HEK293 (cell line): ENCODE results near the gene LRP10.
A peak's percentile ranks its signal among the peaks of the same experiment; 100 is the strongest.

Experiments
- GLIS1 ChIP-seq: fragments of 450-650 bp; formaldehyde crosslinking; IDR thresholded peaks from 2 replicates; pipeline ENCODE4 v1.5.1; 2016; ENCODE audit warnings: missing biosample characterization, missing genetic modification characterization
- IKZF3 ChIP-seq: fragments of 450-650 bp; IDR thresholded peaks from 2 replicates; pipeline ENCODE4 v1.5.0; 2018; ENCODE audit warnings: missing biosample characterization, mild to moderate bottlenecking, missing genetic modification characterization, moderate library complexity
- KLF9 ChIP-seq: fragments of 450-650 bp; formaldehyde crosslinking; IDR thresholded peaks from 2 replicates; pipeline ENCODE4 v1.5.1; 2016; ENCODE audit warnings: missing biosample characterization, missing genetic modification characterization, low read depth
- MEIS1 ChIP-seq: sonication (generic); formaldehyde crosslinking; IDR thresholded peaks from 2 replicates; pipeline ENCODE4 v1.8.1; 2022; ENCODE audit warnings: missing genetic modification reagents, mild to moderate bottlenecking, borderline replicate concordance
- MZF1 ChIP-seq: fragments of 450-650 bp; formaldehyde crosslinking; IDR thresholded peaks from 2 replicates; pipeline ENCODE4 v1.5.1; 2017; ENCODE audit warnings: missing biosample characterization, missing genetic modification characterization, borderline replicate concordance
- PRDM1 ChIP-seq: fragments of 450-650 bp; formaldehyde crosslinking; IDR thresholded peaks from 2 replicates; pipeline ENCODE4; 2016; ENCODE audit warnings: missing biosample characterization, missing genetic modification characterization
- RBAK ChIP-seq: fragments of 450-650 bp; formaldehyde crosslinking; IDR thresholded peaks from 2 replicates; pipeline ENCODE4 v1.5.1; 2016; ENCODE audit warnings: missing biosample characterization, missing genetic modification characterization
- SCRT2 ChIP-seq: fragments of 450-650 bp; formaldehyde crosslinking; IDR thresholded peaks from 2 replicates; pipeline ENCODE4 v1.5.1; 2016; ENCODE audit warnings: missing biosample characterization, missing genetic modification characterization
- SP3 ChIP-seq: fragments of 450-650 bp; formaldehyde crosslinking; IDR thresholded peaks from 2 replicates; pipeline ENCODE4 v1.5.1; 2016; ENCODE audit warnings: missing biosample characterization, missing genetic modification characterization
- YY2 ChIP-seq: fragments of 450-650 bp; formaldehyde crosslinking; IDR thresholded peaks from 2 replicates; pipeline ENCODE4 v1.5.1; 2016; ENCODE audit warnings: missing biosample characterization, missing genetic modification characterization
- ZBTB7A ChIP-seq: fragments of 450-650 bp; formaldehyde crosslinking; IDR thresholded peaks from 2 replicates; pipeline ENCODE4 v1.5.1; 2016; ENCODE audit warnings: low read depth, missing biosample characterization, missing genetic modification characterization
- ZFHX2 ChIP-seq: fragments of 450-650 bp; formaldehyde crosslinking; conservative IDR thresholded peaks from 2 replicates; pipeline ENCODE4 v1.5.1; 2016; ENCODE audit warnings: missing biosample characterization, missing genetic modification characterization
- ZFP69B ChIP-seq: fragments of 450-650 bp; formaldehyde crosslinking; IDR thresholded peaks from 2 replicates; pipeline ENCODE4 v1.5.1; 2016; ENCODE audit warnings: missing biosample characterization, missing genetic modification characterization
- ZNF121 ChIP-seq: fragments of 450-650 bp; formaldehyde crosslinking; IDR thresholded peaks from 2 replicates; pipeline ENCODE4 v1.5.1; 2016; ENCODE audit warnings: missing biosample characterization, missing genetic modification characterization
- ZNF146 ChIP-seq: fragments of 450-650 bp; formaldehyde crosslinking; IDR thresholded peaks from 2 replicates; pipeline ENCODE4 v1.5.1; 2016; ENCODE audit warnings: missing biosample characterization, missing genetic modification characterization
- ZNF175 ChIP-seq: fragments of 450-650 bp; formaldehyde crosslinking; IDR thresholded peaks from 2 replicates; pipeline ENCODE4 v1.5.1; 2016; ENCODE audit warnings: missing biosample characterization, missing genetic modification characterization
- ZNF184 ChIP-seq: fragments of 450-650 bp; IDR thresholded peaks from 2 replicates; pipeline ENCODE4 v1.5.1; 2018; ENCODE audit warnings: missing biosample characterization, mild to moderate bottlenecking, missing genetic modification characterization
- ZNF202 ChIP-seq: fragments of 450-650 bp; formaldehyde crosslinking; IDR thresholded peaks from 2 replicates; pipeline ENCODE4 v1.5.1; 2016; ENCODE audit warnings: missing biosample characterization, missing genetic modification characterization, borderline replicate concordance
- ZNF214 ChIP-seq: fragments of 450-650 bp; formaldehyde crosslinking; IDR thresholded peaks from 2 replicates; pipeline ENCODE4 v1.5.1; 2017; ENCODE audit warnings: missing biosample characterization, mild to moderate bottlenecking, missing genetic modification characterization, borderline replicate concordance
- ZNF221 ChIP-seq: fragments of 450-650 bp; formaldehyde crosslinking; IDR thresholded peaks from 2 replicates; pipeline ENCODE4 v1.5.1; 2017; ENCODE audit warnings: missing biosample characterization, missing genetic modification characterization, borderline replicate concordance
- ZNF404 ChIP-seq: fragments of 450-650 bp; formaldehyde crosslinking; IDR thresholded peaks from 2 replicates; pipeline ENCODE4 v1.5.1; 2017; ENCODE audit warnings: missing biosample characterization, missing genetic modification characterization
- ZNF416 ChIP-seq: fragments of 450-650 bp; formaldehyde crosslinking; IDR thresholded peaks from 2 replicates; pipeline ENCODE4 v1.5.1; 2016; ENCODE audit warnings: missing biosample characterization, missing genetic modification characterization
- ZNF426 ChIP-seq: fragments of 450-650 bp; formaldehyde crosslinking; IDR thresholded peaks from 2 replicates; pipeline ENCODE4 v1.5.1; 2017; ENCODE audit warnings: missing biosample characterization, missing genetic modification characterization, mild to moderate bottlenecking, inconsistent platforms, moderate library complexity
- ZNF510 ChIP-seq: fragments of 450-650 bp; formaldehyde crosslinking; IDR thresholded peaks from 2 replicates; pipeline ENCODE4 v1.5.1; 2018; ENCODE audit warnings: mild to moderate bottlenecking, missing genetic modification characterization, missing biosample characterization; ENCODE audit not compliant: insufficient replicate concordance
- ZNF555 ChIP-seq: fragments of 450-650 bp; formaldehyde crosslinking; conservative IDR thresholded peaks from 2 replicates; pipeline ENCODE4 v1.5.1; 2017; ENCODE audit warnings: missing biosample characterization, mild to moderate bottlenecking, missing genetic modification characterization, inconsistent platforms
- ZNF585B ChIP-seq: fragments of 450-650 bp; formaldehyde crosslinking; IDR thresholded peaks from 2 replicates; pipeline ENCODE4 v1.5.1; 2016; ENCODE audit warnings: missing biosample characterization, missing genetic modification characterization
- ZNF596 ChIP-seq: fragments of 450-650 bp; IDR thresholded peaks from 2 replicates; pipeline ENCODE4 v1.5.0; 2018; ENCODE audit warnings: missing biosample characterization, mild to moderate bottlenecking, missing genetic modification characterization, moderate library complexity
- ZNF610 ChIP-seq: fragments of 450-650 bp; formaldehyde crosslinking; IDR thresholded peaks from 2 replicates; pipeline ENCODE4 v1.5.1; 2016; ENCODE audit warnings: missing biosample characterization, missing genetic modification characterization, borderline replicate concordance
- ZNF621 ChIP-seq: fragments of 450-650 bp; formaldehyde crosslinking; IDR thresholded peaks from 2 replicates; pipeline ENCODE4 v1.5.1; 2017; ENCODE audit warnings: missing biosample characterization, missing genetic modification characterization
- ZNF658 ChIP-seq: fragments of 450-650 bp; formaldehyde crosslinking; IDR thresholded peaks from 2 replicates; pipeline ENCODE4; 2016; ENCODE audit warnings: missing biosample characterization, missing genetic modification characterization
- ZNF670 ChIP-seq: fragments of 450-650 bp; formaldehyde crosslinking; IDR thresholded peaks from 2 replicates; pipeline ENCODE4 v1.5.1; 2016; ENCODE audit warnings: missing biosample characterization, missing genetic modification characterization, low read depth
- ZNF707 ChIP-seq: fragments of 450-650 bp; formaldehyde crosslinking; IDR thresholded peaks from 2 replicates; pipeline ENCODE4 v1.5.1; 2016; ENCODE audit warnings: missing biosample characterization, missing genetic modification characterization
- ZNF777 ChIP-seq: fragments of 450-650 bp; formaldehyde crosslinking; IDR thresholded peaks from 2 replicates; pipeline ENCODE4 v1.5.1; 2017; ENCODE audit warnings: missing biosample characterization, missing genetic modification characterization, borderline replicate concordance
- TF ChIP-seq, protein P1 (sequence below): fragments of 450-650 bp; formaldehyde crosslinking; IDR thresholded peaks from 2 replicates; pipeline ENCODE4 v1.5.1; 2016; ENCODE audit warnings: missing biosample characterization, missing genetic modification characterization
- TF ChIP-seq, protein P2 (sequence below): fragments of 450-650 bp; formaldehyde crosslinking; IDR thresholded peaks from 2 replicates; pipeline ENCODE4 v1.5.1; 2016; ENCODE audit warnings: missing biosample characterization, missing genetic modification characterization, borderline replicate concordance

The LRP10 gene

DNA sequence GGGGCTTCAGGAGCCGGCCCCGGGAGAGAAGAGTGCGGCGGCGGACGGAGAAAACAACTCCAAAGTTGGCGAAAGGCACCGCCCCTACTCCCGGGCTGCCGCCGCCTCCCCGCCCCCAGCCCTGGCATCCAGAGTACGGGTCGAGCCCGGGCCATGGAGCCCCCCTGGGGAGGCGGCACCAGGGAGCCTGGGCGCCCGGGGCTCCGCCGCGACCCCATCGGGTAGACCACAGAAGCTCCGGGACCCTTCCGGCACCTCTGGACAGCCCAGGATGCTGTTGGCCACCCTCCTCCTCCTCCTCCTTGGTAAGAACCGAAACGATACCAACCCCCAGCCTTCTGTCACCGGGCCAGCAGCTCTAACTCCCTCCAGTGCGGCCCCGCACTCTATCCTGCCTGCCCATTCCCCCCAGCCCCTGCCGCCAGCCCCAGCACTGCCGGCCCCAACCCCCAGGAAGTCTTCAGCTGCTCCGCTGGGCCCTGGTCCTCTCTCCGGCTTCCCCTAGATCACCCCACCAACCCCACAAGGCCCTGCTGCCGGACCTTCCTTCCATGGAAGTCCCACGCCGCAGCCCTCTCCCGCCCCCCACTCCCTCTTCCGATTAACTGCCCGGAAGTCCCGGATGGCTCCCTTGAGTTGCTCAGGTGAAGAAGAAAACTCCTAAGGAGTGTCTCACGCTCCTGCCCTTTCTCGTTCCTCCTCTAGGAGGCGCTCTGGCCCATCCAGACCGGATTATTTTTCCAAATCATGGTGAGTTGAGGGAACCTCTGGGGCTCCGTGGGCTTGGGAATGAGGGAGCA, 693 bp downstream of the LRP10 start (continued):
- TF ChIP-seq PRDM1 (tag by site-specific recombination) (no peak), ZNF184 (tag by site-specific recombination) (no peak), KLF9 (tag by site-specific recombination) (no peak), MEIS1 (CRISPR knock-in tag) (no peak), YY2 (tag by site-specific recombination) (no peak), ZNF707 (tag by site-specific recombination) (no peak), ZNF202 (tag by site-specific recombination) (no peak), ZFHX2 (tag by site-specific recombination) (0 out of 2 replicates have a peak, but pooled peaks have one; percentile 9), ZNF585B (tag by site-specific recombination) (no peak), SP3 (tag by site-specific recombination) (no peak), ZNF214 (no peak), MZF1 (no peak), ZNF555 (tag by site-specific recombination) (no peak), ZNF426 (tag by site-specific recombination) (no peak), ZNF596 (tag by site-specific recombination) (no peak), ZNF404 (no peak), IKZF3 (tag by site-specific recombination) (peak; percentile 98), ZNF621 (tag by site-specific recombination) (no peak), ZNF146 (tag by site-specific recombination) (no peak), ZNF670 (no peak), ZNF416 (no peak), ZBTB7A (no peak), RBAK (tag by site-specific recombination) (no peak), ZNF175 (tag by site-specific recombination) (no peak), ZNF658 (tag by site-specific recombination) (no peak), ZNF121 (tag by site-specific recombination) (no peak), SCRT2 (no peak), ZNF510 (no peak), ZNF777 (tag by site-specific recombination) (no peak), GLIS1 (tag by site-specific recombination) (peak; percentile 36), ZNF610 (tag by site-specific recombination) (no peak), ZFP69B (tag by site-specific recombination) (0 out of 2 replicates have a peak, but pooled peaks have one; percentile 16), ZNF221 (tag by site-specific recombination) (no peak)
- TF ChIP-seq, protein P1, sequence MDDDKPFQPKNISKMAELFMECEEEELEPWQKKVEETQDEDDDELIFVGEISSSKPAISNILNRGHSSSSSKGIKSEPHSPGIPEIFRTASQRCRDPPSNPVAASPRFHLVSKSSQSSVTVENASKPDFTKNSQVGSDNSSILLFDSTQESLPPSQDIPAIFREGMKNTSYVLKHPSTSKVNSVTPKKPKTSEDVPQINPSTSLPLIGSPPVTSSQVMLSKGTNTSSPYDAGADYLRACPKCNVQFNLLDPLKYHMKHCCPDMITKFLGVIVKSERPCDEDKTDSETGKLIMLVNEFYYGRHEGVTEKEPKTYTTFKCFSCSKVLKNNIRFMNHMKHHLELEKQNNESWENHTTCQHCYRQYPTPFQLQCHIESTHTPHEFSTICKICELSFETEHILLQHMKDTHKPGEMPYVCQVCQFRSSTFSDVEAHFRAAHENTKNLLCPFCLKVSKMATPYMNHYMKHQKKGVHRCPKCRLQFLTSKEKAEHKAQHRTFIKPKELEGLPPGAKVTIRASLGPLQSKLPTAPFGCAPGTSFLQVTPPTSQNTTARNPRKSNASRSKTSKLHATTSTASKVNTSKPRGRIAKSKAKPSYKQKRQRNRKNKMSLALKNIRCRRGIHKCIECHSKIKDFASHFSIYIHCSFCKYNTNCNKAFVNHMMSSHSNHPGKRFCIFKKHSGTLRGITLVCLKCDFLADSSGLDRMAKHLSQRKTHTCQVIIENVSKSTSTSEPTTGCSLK: no peak
- TF ChIP-seq, protein P2, sequence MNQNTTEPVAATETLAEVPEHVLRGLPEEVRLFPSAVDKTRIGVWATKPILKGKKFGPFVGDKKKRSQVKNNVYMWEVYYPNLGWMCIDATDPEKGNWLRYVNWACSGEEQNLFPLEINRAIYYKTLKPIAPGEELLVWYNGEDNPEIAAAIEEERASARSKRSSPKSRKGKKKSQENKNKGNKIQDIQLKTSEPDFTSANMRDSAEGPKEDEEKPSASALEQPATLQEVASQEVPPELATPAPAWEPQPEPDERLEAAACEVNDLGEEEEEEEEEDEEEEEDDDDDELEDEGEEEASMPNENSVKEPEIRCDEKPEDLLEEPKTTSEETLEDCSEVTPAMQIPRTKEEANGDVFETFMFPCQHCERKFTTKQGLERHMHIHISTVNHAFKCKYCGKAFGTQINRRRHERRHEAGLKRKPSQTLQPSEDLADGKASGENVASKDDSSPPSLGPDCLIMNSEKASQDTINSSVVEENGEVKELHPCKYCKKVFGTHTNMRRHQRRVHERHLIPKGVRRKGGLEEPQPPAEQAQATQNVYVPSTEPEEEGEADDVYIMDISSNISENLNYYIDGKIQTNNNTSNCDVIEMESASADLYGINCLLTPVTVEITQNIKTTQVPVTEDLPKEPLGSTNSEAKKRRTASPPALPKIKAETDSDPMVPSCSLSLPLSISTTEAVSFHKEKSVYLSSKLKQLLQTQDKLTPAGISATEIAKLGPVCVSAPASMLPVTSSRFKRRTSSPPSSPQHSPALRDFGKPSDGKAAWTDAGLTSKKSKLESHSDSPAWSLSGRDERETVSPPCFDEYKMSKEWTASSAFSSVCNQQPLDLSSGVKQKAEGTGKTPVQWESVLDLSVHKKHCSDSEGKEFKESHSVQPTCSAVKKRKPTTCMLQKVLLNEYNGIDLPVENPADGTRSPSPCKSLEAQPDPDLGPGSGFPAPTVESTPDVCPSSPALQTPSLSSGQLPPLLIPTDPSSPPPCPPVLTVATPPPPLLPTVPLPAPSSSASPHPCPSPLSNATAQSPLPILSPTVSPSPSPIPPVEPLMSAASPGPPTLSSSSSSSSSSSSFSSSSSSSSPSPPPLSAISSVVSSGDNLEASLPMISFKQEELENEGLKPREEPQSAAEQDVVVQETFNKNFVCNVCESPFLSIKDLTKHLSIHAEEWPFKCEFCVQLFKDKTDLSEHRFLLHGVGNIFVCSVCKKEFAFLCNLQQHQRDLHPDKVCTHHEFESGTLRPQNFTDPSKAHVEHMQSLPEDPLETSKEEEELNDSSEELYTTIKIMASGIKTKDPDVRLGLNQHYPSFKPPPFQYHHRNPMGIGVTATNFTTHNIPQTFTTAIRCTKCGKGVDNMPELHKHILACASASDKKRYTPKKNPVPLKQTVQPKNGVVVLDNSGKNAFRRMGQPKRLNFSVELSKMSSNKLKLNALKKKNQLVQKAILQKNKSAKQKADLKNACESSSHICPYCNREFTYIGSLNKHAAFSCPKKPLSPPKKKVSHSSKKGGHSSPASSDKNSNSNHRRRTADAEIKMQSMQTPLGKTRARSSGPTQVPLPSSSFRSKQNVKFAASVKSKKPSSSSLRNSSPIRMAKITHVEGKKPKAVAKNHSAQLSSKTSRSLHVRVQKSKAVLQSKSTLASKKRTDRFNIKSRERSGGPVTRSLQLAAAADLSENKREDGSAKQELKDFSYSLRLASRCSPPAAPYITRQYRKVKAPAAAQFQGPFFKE: no peak
